ENCODE measurements around the gene DOCK4.

Gene DOCK4

GRCh38 chr7:112199035-112199655 lies 7.1 kb downstream of the DOCK4 start:
- no peak overlapping the region for H3K27ac ChIP-seq (ENCODE audit: low read depth, low read length)
- H3K9ac ChIP-seq (ENCODE audit: low read length) = no peak overlapping the region
- H3F3A ChIP-seq (ENCODE audit: insufficient read depth) = no peaks in the 10 kb centered on the region
- H4K20me1 ChIP-seq (ENCODE audit: low read depth, low read length) = no peaks in the 10 kb centered on the region
- H3K9me2 ChIP-seq (replicated peaks; ENCODE audit: insufficient read depth, low read length) = no peaks in the 10 kb centered on the region
- H2AFZ ChIP-seq (ENCODE audit: low read depth, low read length, severe bottlenecking) = no peak overlapping the region
- no peaks in the 10 kb centered on the region for H3K79me2 ChIP-seq (ENCODE audit: insufficient read depth, low read length)
- no peaks in the 10 kb centered on the region for H3K36me3 ChIP-seq (ENCODE audit: low read length)
- H3K27me3 ChIP-seq (ENCODE audit: low read length) = 0 out of 2 replicates have a peak, but pooled peaks cover 3% of the 10 kb centered on the region
- H3K4me2 ChIP-seq (ENCODE audit: low read depth, low read length, poor library complexity, severe bottlenecking) = no peak overlapping the region
- H3K9me3 ChIP-seq (ENCODE audit: insufficient read depth, low read length) = no peaks in the 10 kb centered on the region
- no peak overlapping the region for H3K4me3 ChIP-seq (ENCODE audit: insufficient read depth, low read length, poor library complexity, severe bottlenecking)
- TF ChIP-seq, protein P1, sequence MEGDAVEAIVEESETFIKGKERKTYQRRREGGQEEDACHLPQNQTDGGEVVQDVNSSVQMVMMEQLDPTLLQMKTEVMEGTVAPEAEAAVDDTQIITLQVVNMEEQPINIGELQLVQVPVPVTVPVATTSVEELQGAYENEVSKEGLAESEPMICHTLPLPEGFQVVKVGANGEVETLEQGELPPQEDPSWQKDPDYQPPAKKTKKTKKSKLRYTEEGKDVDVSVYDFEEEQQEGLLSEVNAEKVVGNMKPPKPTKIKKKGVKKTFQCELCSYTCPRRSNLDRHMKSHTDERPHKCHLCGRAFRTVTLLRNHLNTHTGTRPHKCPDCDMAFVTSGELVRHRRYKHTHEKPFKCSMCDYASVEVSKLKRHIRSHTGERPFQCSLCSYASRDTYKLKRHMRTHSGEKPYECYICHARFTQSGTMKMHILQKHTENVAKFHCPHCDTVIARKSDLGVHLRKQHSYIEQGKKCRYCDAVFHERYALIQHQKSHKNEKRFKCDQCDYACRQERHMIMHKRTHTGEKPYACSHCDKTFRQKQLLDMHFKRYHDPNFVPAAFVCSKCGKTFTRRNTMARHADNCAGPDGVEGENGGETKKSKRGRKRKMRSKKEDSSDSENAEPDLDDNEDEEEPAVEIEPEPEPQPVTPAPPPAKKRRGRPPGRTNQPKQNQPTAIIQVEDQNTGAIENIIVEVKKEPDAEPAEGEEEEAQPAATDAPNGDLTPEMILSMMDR (IDR thresholded peaks at IDR 0.05; ENCODE audit: insufficient read depth, low read length, poor library complexity, severe bottlenecking) = no peak
- TF ChIP-seq EZH2phosphoT487 (conservative IDR thresholded peaks at IDR 0.05; ENCODE audit: low read length) = no peak

DNA sequence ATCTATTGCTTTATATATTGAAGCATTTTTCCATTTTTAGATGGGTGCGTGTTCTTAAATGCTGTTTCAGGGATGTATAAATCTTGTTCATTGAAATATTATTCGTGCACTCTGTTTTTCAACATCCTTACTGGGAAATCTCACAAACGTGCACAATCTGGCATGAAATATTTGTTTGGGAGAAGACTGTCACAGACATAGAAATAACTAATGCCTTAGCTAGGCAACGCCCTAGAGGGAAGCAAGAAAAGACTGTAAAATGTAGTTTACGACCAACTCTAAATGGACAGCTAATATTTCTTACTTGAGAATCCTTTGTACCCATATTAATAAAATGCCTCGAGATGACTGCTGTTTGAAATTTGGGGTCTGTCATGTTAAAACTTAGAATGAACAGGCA lies 8.9 kb downstream of the DOCK4 start:
- Histone ChIP-seq H3K36me3 (ENCODE audit: low read length) (no peaks in the 10 kb centered on the region), H2AFZ (ENCODE audit: low read depth, low read length, severe bottlenecking) (no peak overlapping the region), H4K20me1 (ENCODE audit: low read depth, low read length) (no peaks in the 10 kb centered on the region), H3K27ac (ENCODE audit: low read depth, low read length) (no peak overlapping the region), H3K4me3 (ENCODE audit: insufficient read depth, low read length, poor library complexity, severe bottlenecking) (no peak overlapping the region), H3K27me3 (ENCODE audit: low read length) (0 out of 2 replicates have a peak, but pooled peaks cover 3% of the 10 kb centered on the region), H3K9me3 (ENCODE audit: insufficient read depth, low read length) (no peaks in the 10 kb centered on the region), H3K9me2 (replicated peaks; ENCODE audit: insufficient read depth, low read length) (no peaks in the 10 kb centered on the region), H3F3A (ENCODE audit: insufficient read depth) (no peaks in the 10 kb centered on the region), H3K4me2 (ENCODE audit: low read depth, low read length, poor library complexity, severe bottlenecking) (no peak overlapping the region), H3K9ac (ENCODE audit: low read length) (no peak overlapping the region), H3K79me2 (ENCODE audit: insufficient read depth, low read length) (no peaks in the 10 kb centered on the region)
- TF ChIP-seq EZH2phosphoT487 (conservative IDR thresholded peaks at IDR 0.05; ENCODE audit: low read length) = no peak
- TF ChIP-seq, protein P1 (IDR thresholded peaks at IDR 0.05; ENCODE audit: insufficient read depth, low read length, poor library complexity, severe bottlenecking) = no peak

DNA sequence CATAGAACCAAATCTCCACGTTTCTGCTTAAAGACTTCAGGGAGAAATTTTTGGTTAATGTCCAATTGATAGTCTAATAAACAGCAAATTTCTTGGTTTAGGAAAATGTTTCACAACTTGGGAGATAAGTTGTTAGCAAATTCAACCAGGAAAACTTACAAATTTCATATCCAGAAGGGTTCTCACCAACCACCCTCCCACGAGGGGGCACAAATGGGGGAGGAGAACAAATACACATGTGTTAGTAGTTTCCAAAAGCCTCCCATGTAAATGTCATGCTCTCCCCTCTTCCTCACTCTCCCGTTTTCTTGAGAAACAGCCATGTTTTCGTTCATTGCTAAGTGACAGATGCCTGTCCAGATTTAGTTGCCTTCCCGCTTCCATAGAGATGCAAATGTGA lies 10.5 kb downstream of the DOCK4 start:
- H3K27ac ChIP-seq (ENCODE audit: low read depth, low read length) = no peak overlapping the region
- no peak overlapping the region for H3K4me3 ChIP-seq (ENCODE audit: insufficient read depth, low read length, poor library complexity, severe bottlenecking)
- no peaks in the 10 kb centered on the region for H3K9me2 ChIP-seq (replicated peaks; ENCODE audit: insufficient read depth, low read length)
- no peak for TF ChIP-seq EZH2phosphoT487 (conservative IDR thresholded peaks at IDR 0.05; ENCODE audit: low read length)
- TF ChIP-seq, protein P1 (IDR thresholded peaks at IDR 0.05; ENCODE audit: insufficient read depth, low read length, poor library complexity, severe bottlenecking) = no peak
- no peak overlapping the region for H3K9ac ChIP-seq (ENCODE audit: low read length)
- no peak overlapping the region for H2AFZ ChIP-seq (ENCODE audit: low read depth, low read length, severe bottlenecking)
- H3F3A ChIP-seq (ENCODE audit: insufficient read depth) = no peaks in the 10 kb centered on the region
- H3K4me2 ChIP-seq (ENCODE audit: low read depth, low read length, poor library complexity, severe bottlenecking) = no peak overlapping the region
- H4K20me1 ChIP-seq (ENCODE audit: low read depth, low read length) = no peaks in the 10 kb centered on the region
- 0 out of 2 replicates have a peak, but pooled peaks cover 3% of the 10 kb centered on the region for H3K27me3 ChIP-seq (ENCODE audit: low read length)
- no peaks in the 10 kb centered on the region for H3K9me3 ChIP-seq (ENCODE audit: insufficient read depth, low read length)
- no peaks in the 10 kb centered on the region for H3K79me2 ChIP-seq (ENCODE audit: insufficient read depth, low read length)
- H3K36me3 ChIP-seq (ENCODE audit: low read length) = no peaks in the 10 kb centered on the region
